Gastrocnemius medialis (tissue), 4 donors: ENCODE measurements around the gene ADD2. TPM values are rescaled to one million over a fixed set of nuclear protein-coding genes. Genes with fewer than 3 reads are reported as not detected.

ENCODE experiments used
- ATAC-seq, 2 donors: fragments of 150-250 bp; one replicate each; pipeline ENCODE4 v1.9.1; 2016
- DNase-seq, 2 donors: peaks; one replicate each; pipeline ENCODE4 v3.0.0-alpha.2; 2019
- H3K27ac ChIP-seq, 4 donors: fragments of 200-600 bp; sonication (generic); 1 replicate in 1 of 4; 2 replicates in 3 of 4; pipeline ENCODE4 v1.5.1; 2016 to 2018; ENCODE audit warnings: mild to moderate bottlenecking in 2 of 4, moderate library complexity in 1 of 4
- H3K27me3 ChIP-seq, 3 donors: fragments of 200-600 bp; sonication (generic) in 2 of 3; 1 replicate in 1 of 3; 2 replicates in 2 of 3; pipeline versions ENCODE4 v1.5.1 to v1.6.0; 2016 to 2019; ENCODE audit warnings: mild to moderate bottlenecking in 1 of 3, moderate library complexity in 1 of 3
- H3K36me3 ChIP-seq, 2 donors: fragments of 200-600 bp; sonication (generic) in 1 of 2; one replicate each; pipeline ENCODE4 v1.5.1; 2017 to 2018
- H3K4me1 ChIP-seq, 2 donors: fragments of 200-600 bp; sonication (generic) in 1 of 2; one replicate each; pipeline ENCODE4 v1.5.1; 2016 to 2017; ENCODE audit warnings: mild to moderate bottlenecking in 2 of 2
- H3K4me3 ChIP-seq, 4 donors: fragments of 200-600 bp; sonication (generic) in 3 of 4; 1 replicate in 1 of 4; 2 replicates in 3 of 4; pipeline ENCODE4 v1.5.1; 2016 to 2019; ENCODE audit warnings: mild to moderate bottlenecking in 2 of 4
- H3K9me3 ChIP-seq, 3 donors: fragments of 200-600 bp; sonication (generic) in 2 of 3; 1 replicate in 1 of 3; 2 replicates in 2 of 3; pipeline ENCODE4 v1.5.1; 2016 to 2019
- POLR2A ChIP-seq, 2 donors: fragments of 450-650 bp; IDR thresholded peaks; one replicate each; pipeline ENCODE4 v1.6.1; 2017; ENCODE audit warnings: antibody characterized with exemption in 2 of 2, mild to moderate bottlenecking in 2 of 2, moderate library complexity in 2 of 2
- in situ Hi-C, 4 donors: fragments of 200-750 bp; cut with MboI; loops; one replicate each; pipeline versions ENCODE4 v1.15.0 to v1.8.0; 2017; ENCODE audit warnings: low sequenced_read_pairs in 4 of 4
- intact Hi-C: fragments of 100-400 bp; cut with DNase I; formaldehyde crosslinking; loops from one replicate; pipeline ENCODE4 v1.15.1; 2023; ENCODE audit warnings: low total_unique reads
- total RNA-seq, 4 donors: library from RNA; depleted of rRNA; stranded (reverse); fragments of >200 nt; gene quantifications; one replicate each; pipeline versions ENCODE4 v1.1.0 to v1.2.3, GENCODE V29; 2016
- TF ChIP-seq, protein P1 (sequence below), 5 experiments: fragments of 450-650 bp in 3 of 5; fragments of 200-600 bp in 2 of 5; sonication (generic) in 2 of 5; IDR thresholded peaks in 4 of 5; conservative IDR thresholded peaks in 1 of 5; 1 replicate in 4 of 5; 2 replicates in 1 of 5; pipeline ENCODE4 v1.5.1; 2016 to 2019; ENCODE audit warnings: antibody characterized with exemption in 5 of 5, mild to moderate bottlenecking in 3 of 5, moderate library complexity in 3 of 5

The ADD2 gene
- total RNA-seq, 4 donors from 2014 or later: 0.20 to 0.75 (median 0.48) TPM

DNA sequence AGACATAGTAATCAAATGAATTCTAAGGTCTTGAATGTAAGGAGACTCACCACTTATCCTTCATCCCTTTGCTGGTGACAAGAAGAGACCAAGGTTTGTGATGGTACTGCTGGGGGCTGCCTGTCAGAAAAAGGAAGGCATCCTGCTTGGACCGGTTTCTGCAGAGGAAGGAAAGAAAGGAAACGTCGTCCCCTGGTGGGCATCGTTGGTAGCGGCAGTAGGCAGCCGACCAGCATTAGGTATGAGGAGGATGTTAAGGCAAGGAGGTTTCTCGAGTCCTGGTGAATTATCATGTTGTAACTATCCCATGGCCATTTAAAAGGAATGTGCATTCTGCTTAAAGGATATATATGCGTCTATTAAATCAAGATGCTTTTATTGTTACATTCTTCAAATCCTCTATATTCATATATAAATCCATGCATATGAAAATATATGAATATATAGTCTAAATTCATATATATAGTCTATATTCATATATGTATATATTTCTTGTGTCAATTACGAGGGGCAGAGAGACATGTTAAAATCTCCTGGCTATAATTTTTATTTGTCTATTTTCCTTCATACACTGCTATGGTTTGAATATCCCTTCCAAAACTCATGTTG, 120.0 kb downstream of the ADD2 start:
- TF ChIP-seq, protein P1, sequence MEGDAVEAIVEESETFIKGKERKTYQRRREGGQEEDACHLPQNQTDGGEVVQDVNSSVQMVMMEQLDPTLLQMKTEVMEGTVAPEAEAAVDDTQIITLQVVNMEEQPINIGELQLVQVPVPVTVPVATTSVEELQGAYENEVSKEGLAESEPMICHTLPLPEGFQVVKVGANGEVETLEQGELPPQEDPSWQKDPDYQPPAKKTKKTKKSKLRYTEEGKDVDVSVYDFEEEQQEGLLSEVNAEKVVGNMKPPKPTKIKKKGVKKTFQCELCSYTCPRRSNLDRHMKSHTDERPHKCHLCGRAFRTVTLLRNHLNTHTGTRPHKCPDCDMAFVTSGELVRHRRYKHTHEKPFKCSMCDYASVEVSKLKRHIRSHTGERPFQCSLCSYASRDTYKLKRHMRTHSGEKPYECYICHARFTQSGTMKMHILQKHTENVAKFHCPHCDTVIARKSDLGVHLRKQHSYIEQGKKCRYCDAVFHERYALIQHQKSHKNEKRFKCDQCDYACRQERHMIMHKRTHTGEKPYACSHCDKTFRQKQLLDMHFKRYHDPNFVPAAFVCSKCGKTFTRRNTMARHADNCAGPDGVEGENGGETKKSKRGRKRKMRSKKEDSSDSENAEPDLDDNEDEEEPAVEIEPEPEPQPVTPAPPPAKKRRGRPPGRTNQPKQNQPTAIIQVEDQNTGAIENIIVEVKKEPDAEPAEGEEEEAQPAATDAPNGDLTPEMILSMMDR (IDR thresholded peaks at IDR 0.05 in 4 of 5, conservative IDR thresholded peaks at IDR 0.05 in 1 of 5): peak; percentile 34 to 74 (median 52)
- no peak for TF ChIP-seq POLR2A (IDR thresholded peaks at IDR 0.05)
- intact Hi-C loops (no loop called here), in situ Hi-C loops (loop anchor here in 2 of 4 donors (25.0 kb wide), 1 partner anchor 311 kb away; no protein-coding TSS in a partner anchor)

DNA sequence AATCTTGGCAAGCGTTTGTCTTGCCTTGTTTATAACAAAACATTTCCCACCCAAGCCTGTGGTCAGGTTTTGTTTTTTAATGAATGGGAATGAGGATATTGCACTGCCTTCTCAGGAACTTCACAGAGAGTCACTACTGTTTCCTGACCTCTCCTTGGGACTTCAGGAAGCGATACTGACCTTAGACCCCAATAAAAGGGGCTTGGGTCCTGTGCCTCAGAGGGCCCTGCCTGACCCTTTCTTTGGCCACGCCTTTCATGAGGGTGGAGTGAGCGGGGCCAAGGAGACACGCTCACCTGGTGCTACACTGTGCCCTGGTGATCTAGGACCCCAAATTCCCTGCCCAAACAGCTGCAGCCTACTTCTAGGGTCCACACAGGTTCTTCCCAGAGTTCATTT, 121.6 kb downstream of the ADD2 start:
- no peak overlapping the region for H3K27ac ChIP-seq
- no peaks in the 10 kb centered on the region for H3K9me3 ChIP-seq
- TF ChIP-seq, protein P1 (IDR thresholded peaks at IDR 0.05 in 4 of 5, conservative IDR thresholded peaks at IDR 0.05 in 1 of 5): no peak
- TF ChIP-seq POLR2A (IDR thresholded peaks at IDR 0.05): no peak
- in situ Hi-C loops: loop anchor here in 2 of 4 donors (25.0 kb wide), 1 partner anchor 309 kb away; no protein-coding TSS in a partner anchor
- H3K4me1 ChIP-seq: no peaks in the 10 kb centered on the region
- H3K27me3 ChIP-seq: no peaks in the 10 kb centered on the region
- no peak overlapping the region for H3K4me3 ChIP-seq
- intact Hi-C loops: no loop called here
- no peaks in the 10 kb centered on the region for H3K36me3 ChIP-seq
- ATAC-seq (no peak), DNase-seq (no peak)

More for the DNA sequence above, 120.0 kb downstream of the ADD2 start:
- Histone ChIP-seq H3K27ac (no peak overlapping the region), H3K36me3 (no peaks in the 10 kb centered on the region), H3K27me3 (no peaks in the 10 kb centered on the region), H3K4me3 (no peak overlapping the region), H3K9me3 (no peaks in the 10 kb centered on the region), H3K4me1 (no peaks in the 10 kb centered on the region)
- no peak for DNase-seq
- ATAC-seq: no peak

DNA sequence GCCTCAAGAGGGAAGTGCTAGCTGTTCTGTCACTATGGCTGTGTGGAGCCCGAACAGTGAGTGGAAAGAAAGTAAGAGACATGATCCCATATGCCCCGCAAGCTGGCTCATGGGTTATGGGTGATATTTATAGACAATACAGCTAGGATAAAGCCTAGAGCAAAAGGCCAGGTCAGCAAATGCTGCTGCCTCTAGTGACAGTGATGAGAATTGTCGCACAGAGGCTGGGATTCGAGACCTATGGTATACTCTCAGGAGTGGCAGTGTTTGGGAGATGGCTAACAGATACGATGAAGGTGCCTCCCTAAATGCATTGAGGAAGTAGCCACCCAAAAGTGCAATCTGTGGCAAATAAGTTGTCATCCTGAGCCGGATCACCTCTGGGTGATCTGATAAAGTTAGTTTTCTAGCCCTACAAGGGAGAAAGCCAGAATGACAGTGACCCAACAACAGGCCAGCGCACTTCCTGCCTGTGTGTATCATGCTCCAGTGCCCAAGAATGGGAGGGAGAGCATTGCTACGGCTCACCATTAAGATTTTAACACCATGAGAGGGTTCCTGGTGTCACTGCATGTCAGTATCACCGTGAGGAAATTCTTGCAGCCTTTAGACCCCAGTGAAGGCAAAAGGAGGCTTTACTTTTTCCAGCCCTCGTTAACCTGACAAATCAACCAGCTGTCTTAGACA, 122.1 kb downstream of the ADD2 start:
- no peaks in the 10 kb centered on the region for H3K36me3 ChIP-seq
- no peaks in the 10 kb centered on the region for H3K27me3 ChIP-seq
- DNase-seq (no peak), ATAC-seq (no peak)
- intact Hi-C loops (no loop called here), in situ Hi-C loops (loop anchor here in 2 of 4 donors (25.0 kb wide), 1 partner anchor 309 kb away; no protein-coding TSS in a partner anchor)
- no peak overlapping the region for H3K4me3 ChIP-seq
- H3K4me1 ChIP-seq: no peaks in the 10 kb centered on the region
- no peaks in the 10 kb centered on the region for H3K9me3 ChIP-seq
- TF ChIP-seq, protein P1 (IDR thresholded peaks at IDR 0.05 in 4 of 5, conservative IDR thresholded peaks at IDR 0.05 in 1 of 5): no peak
- no peak for TF ChIP-seq POLR2A (IDR thresholded peaks at IDR 0.05)
- H3K27ac ChIP-seq: no peak overlapping the region

DNA sequence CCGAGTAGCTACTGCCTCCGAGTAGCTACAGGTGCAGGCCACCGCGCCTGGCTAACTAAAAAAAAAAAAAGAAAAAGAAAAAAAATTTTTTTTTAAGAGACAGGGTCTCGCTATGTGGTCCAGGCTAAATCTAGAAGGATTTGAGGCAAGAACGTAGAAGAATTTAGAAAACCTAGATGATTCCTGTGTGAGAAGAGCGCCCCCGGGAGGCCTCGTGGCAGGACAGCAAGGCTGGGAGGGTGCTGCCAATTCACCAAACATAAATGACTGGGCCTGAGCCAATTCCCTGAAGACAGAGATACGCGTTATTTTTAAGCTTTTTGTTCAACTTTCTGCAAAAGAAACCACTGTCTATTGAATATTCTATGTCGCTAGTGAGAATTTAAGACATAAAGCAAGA, 124.3 kb downstream of the ADD2 start:
- intact Hi-C loops (no loop called here), in situ Hi-C loops (loop anchor here in 2 of 4 donors (25.0 kb wide), 1 partner anchor 306 kb away; no protein-coding TSS in a partner anchor)
- TF ChIP-seq, protein P1 (IDR thresholded peaks at IDR 0.05 in 4 of 5, conservative IDR thresholded peaks at IDR 0.05 in 1 of 5): no peak
- no peak for TF ChIP-seq POLR2A (IDR thresholded peaks at IDR 0.05)
- Histone ChIP-seq H3K36me3 (no peaks in the 10 kb centered on the region), H3K27me3 (no peaks in the 10 kb centered on the region), H3K27ac (no peak overlapping the region), H3K4me3 (no peak overlapping the region), H3K4me1 (no peaks in the 10 kb centered on the region), H3K9me3 (no peaks in the 10 kb centered on the region)
- DNase-seq (no peak), ATAC-seq (no peak)
